ENCODE measurements around the gene PROZ. TPM values are rescaled to one million over a fixed set of nuclear protein-coding genes. Genes with fewer than 3 reads are reported as not detected.

Gene PROZ
- total and polyA plus RNA-seq, 2 donors (not counting 1 experiment from before 2014, with no cell fraction given): not detected

DNA sequence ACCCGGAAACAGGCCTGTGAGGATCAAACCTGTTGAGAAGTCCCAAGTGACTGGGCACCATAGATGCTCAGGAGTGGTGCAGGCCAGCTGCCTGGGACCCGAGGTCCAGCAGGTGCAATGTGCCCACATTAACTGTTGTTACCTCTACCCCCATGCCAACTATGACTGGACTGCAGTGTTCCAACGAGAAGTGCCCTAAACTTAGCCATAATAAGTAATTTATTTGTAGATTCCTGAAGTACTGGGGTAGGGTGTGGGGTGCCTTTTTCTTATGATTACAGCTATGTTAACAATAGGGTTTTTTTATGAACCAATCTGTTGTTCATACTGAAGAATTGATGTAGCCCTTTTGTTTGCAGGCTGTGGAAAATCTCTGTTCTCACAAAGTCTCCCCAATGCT lies 60.1 kb downstream of the PROZ start:
- DNase-seq (no peak), ATAC-seq (ENCODE audit: low read depth) (no peak)
- Mint-ChIP-seq H3K4me1 (peaks cover 12% of the 10 kb centered on the region), H3K9me3 (ENCODE audit: insufficient read depth) (no peaks in the 10 kb centered on the region), H3K27ac (no peak overlapping the region), H3K4me3 (no peak overlapping the region), H3K27me3 (no peaks in the 10 kb centered on the region)
- intact Hi-C loops (cut with micrococcal nuclease): no loop called here
- Histone ChIP-seq H3K27ac (ENCODE audit: low read length in 2 of 2) (no peak overlapping the region), H3K36me3 (replicated peaks in 1 of 2; ENCODE audit: control extremely low read depth in 1 of 2, control insufficient read depth in 1 of 2, extremely low read depth in 1 of 2, insufficient read depth in 2 of 2, low read length in 1 of 2) (peaks cover 0 to 42% of the 10 kb centered on the region in 2 experiments), H3K4me3 (ENCODE audit: control extremely low read depth in 1 of 5, extremely low read depth in 1 of 5, insufficient read depth in 1 of 5, low read depth in 2 of 5, low read length in 4 of 5) (no peak overlapping the region), H3K9me3 (ENCODE audit: control extremely low read depth in 1 of 3, control insufficient read depth in 2 of 3, insufficient read depth in 1 of 3, low read length in 2 of 3) (no peaks in the 10 kb centered on the region), H2AFZ (ENCODE audit: insufficient read depth, low read depth, low read length, poor library complexity, severe bottlenecking) (no peak overlapping the region), H3K27me3 (replicated peaks in 1 of 4; ENCODE audit: control extremely low read depth in 1 of 4, control insufficient read depth in 3 of 4, insufficient read depth in 4 of 4, low read length in 3 of 4) (no peaks in the 10 kb centered on the region), H3K4me1 (ENCODE audit: control insufficient read depth in 2 of 2, insufficient read depth in 2 of 2, low read length in 2 of 2) (peaks cover 0 to 5% of the 10 kb centered on the region in 2 donors), H4K20me1 (ENCODE audit: control insufficient read depth, insufficient read depth, low read length, poor library complexity, severe bottlenecking) (peaks cover 91% of the 10 kb centered on the region), H3K4me2 (replicated peaks; ENCODE audit: low read depth, low read length, poor library complexity, severe bottlenecking) (no peak overlapping the region), H3K9ac (ENCODE audit: low read length) (no peak overlapping the region), H3K79me2 (ENCODE audit: control insufficient read depth, insufficient read depth, low read length) (peaks cover 92% of the 10 kb centered on the region)
- CTCF ChIA-PET: no interaction called here
- POLR2A ChIA-PET: interaction anchor here (0.6 kb wide), 1 partner anchor 18 kb away, joined by 3 read pairs; no protein-coding TSS in a partner anchor
- 100% methylated on average over 1 of the region's 3 CpGs for WGBS (ENCODE audit: insufficient coverage)
- TF ChIP-seq EZH2 (IDR thresholded peaks at IDR 0.05; ENCODE audit: borderline replicate concordance, insufficient read depth, low read depth, low read length, poor library complexity, severe bottlenecking) (no peak), CTCF (IDR thresholded peaks at IDR 0.05) (no peak)

GRCh38 chr13:113219256-113219940 lies 61.0 kb downstream of the PROZ start:
- H3K36me3 ChIP-seq (replicated peaks in 1 of 2; ENCODE audit: control extremely low read depth in 1 of 2, control insufficient read depth in 1 of 2, extremely low read depth in 1 of 2, insufficient read depth in 2 of 2, low read length in 1 of 2): peaks cover 0 to 45% of the 10 kb centered on the region in 2 experiments
- no peak overlapping the region for H3K9ac ChIP-seq (ENCODE audit: low read length)
- no peak overlapping the region for H2AFZ ChIP-seq (ENCODE audit: insufficient read depth, low read depth, low read length, poor library complexity, severe bottlenecking)
- peaks cover 89% of the 10 kb centered on the region for H3K79me2 ChIP-seq (ENCODE audit: control insufficient read depth, insufficient read depth, low read length)
- intact Hi-C loops (cut with micrococcal nuclease): no loop called here
- POLR2A ChIA-PET: no interaction called here
- WGBS (ENCODE audit: insufficient coverage): 97% methylated on average over 12 of the region's 14 CpGs
- Mint-ChIP-seq H3K27me3 (no peaks in the 10 kb centered on the region), H3K4me1 (peaks cover 5% of the 10 kb centered on the region), H3K9me3 (ENCODE audit: insufficient read depth) (no peaks in the 10 kb centered on the region), H3K4me3 (no peak overlapping the region), H3K27ac (no peak overlapping the region)
- no peaks in the 10 kb centered on the region for H3K9me3 ChIP-seq (ENCODE audit: control extremely low read depth in 1 of 3, control insufficient read depth in 2 of 3, insufficient read depth in 1 of 3, low read length in 2 of 3)
- DNase-seq (no peak), ATAC-seq (ENCODE audit: low read depth) (no peak)
- H3K4me3 ChIP-seq (ENCODE audit: control extremely low read depth in 1 of 5, extremely low read depth in 1 of 5, insufficient read depth in 1 of 5, low read depth in 2 of 5, low read length in 4 of 5): no peak overlapping the region
- TF ChIP-seq EZH2 (IDR thresholded peaks at IDR 0.05; ENCODE audit: borderline replicate concordance, insufficient read depth, low read depth, low read length, poor library complexity, severe bottlenecking) (no peak), CTCF (IDR thresholded peaks at IDR 0.05) (no peak)
- no peak overlapping the region for H3K4me2 ChIP-seq (replicated peaks; ENCODE audit: low read depth, low read length, poor library complexity, severe bottlenecking)
- CTCF ChIA-PET: no interaction called here
- no peak overlapping the region for H3K27ac ChIP-seq (ENCODE audit: low read length in 2 of 2)
- no peaks in the 10 kb centered on the region for H3K27me3 ChIP-seq (replicated peaks in 1 of 4; ENCODE audit: control extremely low read depth in 1 of 4, control insufficient read depth in 3 of 4, insufficient read depth in 4 of 4, low read length in 3 of 4)
- H3K4me1 ChIP-seq (ENCODE audit: control insufficient read depth in 2 of 2, insufficient read depth in 2 of 2, low read length in 2 of 2): peaks cover 0 to 5% of the 10 kb centered on the region in 2 donors
- H4K20me1 ChIP-seq (ENCODE audit: control insufficient read depth, insufficient read depth, low read length, poor library complexity, severe bottlenecking): peaks cover 86% of the 10 kb centered on the region
